ENCODE results near the gene SERPINB12.

GRCh38 chr18:63514326-63514725, 27.8 kb upstream of the SERPINB12 start:
- TF ChIP-seq CTCF (IDR thresholded peaks at IDR 0.05 in 2 of 3, conservative IDR thresholded peaks at IDR 0.05 in 1 of 3; ENCODE audit: control insufficient read depth in 2 of 3, extremely low read depth in 1 of 3, insufficient read depth in 1 of 3, low read depth in 3 of 3, low read length in 3 of 3) (no peak), REST (IDR thresholded peaks at IDR 0.05; ENCODE audit: low read depth, low read length) (no peak), RB1 (IDR thresholded peaks at IDR 0.05; ENCODE audit: borderline replicate concordance) (no peak), ZNF217 (IDR thresholded peaks at IDR 0.05) (no peak), MEF2A (IDR thresholded peaks at IDR 0.05; ENCODE audit: insufficient read depth, low read depth, low read length) (no peak), FOXK2 (IDR thresholded peaks at IDR 0.05) (no peak), NRF1 (conservative IDR thresholded peaks at IDR 0.05; ENCODE audit: low read depth, low read length) (no peak)

Data from GM12878 (cell line).